OCI-LY1 (cell line): ENCODE results near the gene POLR3F.
A peak's percentile ranks its signal among the peaks of the same experiment; 100 is the strongest.
"Not testable (repeated sequence)": the region's sequence is repeated elsewhere in the genome, so short reads cannot be mapped to it uniquely, and the experiment has no call there.

ENCODE experiments used
- H2AFZ ChIP-seq: fragments of 200-600 bp; sonication (generic), shearing (Covaris generic); 2 replicates; pipeline ENCODE4 v1.6.0; 2014; ENCODE audit warnings: antibody characterized with exemption, mild to moderate bottlenecking, low read length
- H3F3A ChIP-seq: fragments of 200-600 bp; sonication (generic), shearing (Covaris generic); 2 replicates; pipeline ENCODE4 v1.6.0; 2014; ENCODE audit warnings: mild to moderate bottlenecking, antibody characterized with exemption, low read length, moderate library complexity; ENCODE audit not compliant: insufficient read depth
- H3K27ac ChIP-seq: fragments of 200-600 bp; sonication (generic); 2 replicates; pipeline ENCODE4 v1.5.1; 2014; ENCODE audit warnings: low read length, mixed run types, mild to moderate bottlenecking, low read depth; ENCODE audit not compliant: poor library complexity, severe bottlenecking
- H3K27me3 ChIP-seq: fragments of 200-600 bp; sonication (generic); 2 replicates; pipeline ENCODE4 v1.6.0; 2014; ENCODE audit warnings: antibody characterized with exemption, mild to moderate bottlenecking, low read length, moderate library complexity; ENCODE audit not compliant: insufficient read depth
- H3K36me3 ChIP-seq: fragments of 200-600 bp; sonication (generic); 2 replicates; pipeline ENCODE4 v1.6.1; 2014; ENCODE audit warnings: mild to moderate bottlenecking, antibody characterized with exemption, low read length, moderate library complexity, mixed read lengths; ENCODE audit not compliant: insufficient read depth
- H3K4me1 ChIP-seq: fragments of 200-600 bp; sonication (generic); 2 replicates; pipeline ENCODE4 v1.5.1; 2014; ENCODE audit warnings: mild to moderate bottlenecking, low read length, moderate library complexity; ENCODE audit not compliant: insufficient read depth, severe bottlenecking
- H3K4me2 ChIP-seq: fragments of 200-600 bp; sonication (generic), shearing (Covaris generic); 2 replicates; pipeline ENCODE4 v1.6.1; 2014; ENCODE audit warnings: low read length
- H3K4me3 ChIP-seq: fragments of 200-600 bp; sonication (generic); 2 replicates; pipeline ENCODE4 v1.5.1; 2014; ENCODE audit warnings: low read length, low read depth, mild to moderate bottlenecking, mixed read lengths; ENCODE audit not compliant: poor library complexity, severe bottlenecking
- H3K79me2 ChIP-seq: fragments of 200-600 bp; shearing (Covaris generic); 2 replicates; pipeline ENCODE4 v1.6.1; 2016; ENCODE audit warnings: mixed run types, low read length, mixed read lengths; ENCODE audit not compliant: insufficient read depth
- H3K9ac ChIP-seq: fragments of 200-600 bp; sonication (generic), shearing (Covaris generic); 2 replicates; pipeline ENCODE4 v1.6.1; 2014; ENCODE audit warnings: mild to moderate bottlenecking, low read length, mixed read lengths
- H3K9me2 ChIP-seq: fragments of 200-600 bp; sonication (generic), shearing (Covaris generic); 2 replicates; pipeline ENCODE4 v1.6.1; 2014; ENCODE audit warnings: low read depth, mild to moderate bottlenecking, low read length, mixed read lengths
- H3K9me3 ChIP-seq: fragments of 200-600 bp; shearing (Covaris generic); 2 replicates; pipeline ENCODE4 v1.6.1; 2014; ENCODE audit warnings: low read length, mixed read lengths
- H4K20me1 ChIP-seq: fragments of 200-600 bp; sonication (generic), shearing (Covaris generic); 2 replicates; pipeline ENCODE4 v1.6.0; 2016; ENCODE audit warnings: mild to moderate bottlenecking, low read length; ENCODE audit not compliant: insufficient read depth
- CTCF ChIP-seq: fragments of 200-600 bp; sonication (generic), shearing (Covaris generic); IDR thresholded peaks from 2 replicates; pipeline ENCODE4 v1.5.1; 2017; ENCODE audit warnings: mild to moderate bottlenecking, antibody characterized with exemption, low read length, moderate library complexity, mixed read lengths
- EZH2 ChIP-seq: fragments of 200-600 bp; sonication (generic), shearing (Covaris generic); IDR thresholded peaks from 2 replicates; pipeline ENCODE4 v1.8.0; 2017; ENCODE audit warnings: borderline replicate concordance, mixed run types, mild to moderate bottlenecking, antibody characterized with exemption, low read length, moderate library complexity, mixed read lengths

POLR3F gene

GRCh38 chr20:18496042-18496441 is 28.9 kb downstream of the POLR3F start:
- no peaks in the 10 kb centered on the region for H3K79me2 ChIP-seq
- no peaks in the 10 kb centered on the region for H3K9me2 ChIP-seq
- H4K20me1 ChIP-seq, result no peaks in the 10 kb centered on the region
- H3K36me3 ChIP-seq, result peaks cover 9% of the 10 kb centered on the region; the same call in 1 of the 2 replicates
- H3F3A ChIP-seq, result no peaks in the 10 kb centered on the region
- H3K9me3 ChIP-seq, result no peaks in the 10 kb centered on the region
- peak overlapping the region; percentile 77 for H3K4me2 ChIP-seq
- TF ChIP-seq EZH2, result no peak
- no peak for TF ChIP-seq CTCF
- peak overlapping the region; percentile 86 for H3K4me3 ChIP-seq
- peak overlapping the region; percentile 32; the same call in 1 of the 2 replicates for H2AFZ ChIP-seq
- H3K27ac ChIP-seq, result no peak overlapping the region
- peaks cover 15% of the 10 kb centered on the region for H3K4me1 ChIP-seq
- peak overlapping the region; percentile 82 for H3K9ac ChIP-seq
- no peaks in the 10 kb centered on the region for H3K27me3 ChIP-seq

GRCh38 chr20:18496740-18497592 is 29.8 kb downstream of the POLR3F start, which contains the start of gene RBBP9:
TSS of gene RBBP9 (minus strand) at chr20:18497225. CDS start at chr20:18497167, 58 bp downstream.
- H3K9me2 ChIP-seq, result no peaks in the 10 kb centered on the region
- no peaks in the 10 kb centered on the region for H3K79me2 ChIP-seq
- H3K4me1 ChIP-seq, result peaks cover 15% of the 10 kb centered on the region
- H4K20me1 ChIP-seq, result no peaks in the 10 kb centered on the region
- no peaks in the 10 kb centered on the region for H3F3A ChIP-seq
- H3K9me3 ChIP-seq, result no peaks in the 10 kb centered on the region
- H3K36me3 ChIP-seq, result peaks cover 9% of the 10 kb centered on the region; the same call in 1 of the 2 replicates
- peak within 1 kb of the TSS; percentile 27 for H3K27ac ChIP-seq
- H3K27me3 ChIP-seq, result no peaks in the 10 kb centered on the region
- H2AFZ ChIP-seq, result peak within 1 kb of the TSS; percentile 82
- TF ChIP-seq EZH2, result no peak
- H3K9ac ChIP-seq, result peak within 1 kb of the TSS; percentile 82
- H3K4me2 ChIP-seq, result peak within 1 kb of the TSS; percentile 77
- H3K4me3 ChIP-seq, result peak within 1 kb of the TSS; percentile 86

GRCh38 chr20:18497603-18498002 is 30.4 kb downstream of the POLR3F start:
- H3K9me2 ChIP-seq, result no peaks in the 10 kb centered on the region
- peaks cover 15% of the 10 kb centered on the region for H3K4me1 ChIP-seq
- no peaks in the 10 kb centered on the region for H3F3A ChIP-seq
- H3K4me3 ChIP-seq, result peak overlapping the region; percentile 86
- H3K79me2 ChIP-seq, result no peaks in the 10 kb centered on the region
- peak overlapping the region; percentile 82 for H2AFZ ChIP-seq
- TF ChIP-seq EZH2 (no peak), CTCF (no peak)
- H3K27ac ChIP-seq, result no peak overlapping the region
- peak overlapping the region; percentile 77 for H3K4me2 ChIP-seq
- H3K36me3 ChIP-seq, result peaks cover 9% of the 10 kb centered on the region; the same call in 1 of the 2 replicates
- peak overlapping the region; percentile 82; the same call in 1 of the 2 replicates for H3K9ac ChIP-seq
- H3K27me3 ChIP-seq, result no peaks in the 10 kb centered on the region
- no peaks in the 10 kb centered on the region for H4K20me1 ChIP-seq
- no peaks in the 10 kb centered on the region for H3K9me3 ChIP-seq

GRCh38 chr20:18501672-18502071 is 34.5 kb downstream of the POLR3F start:
- H3K4me3 ChIP-seq, H3K27me3 ChIP-seq, H3K9ac ChIP-seq, H3K4me1 ChIP-seq, H3K27ac ChIP-seq, H3K9me2 ChIP-seq, H3F3A ChIP-seq, H2AFZ ChIP-seq, H3K9me3 ChIP-seq, H4K20me1 ChIP-seq, H3K79me2 ChIP-seq, H3K4me2 ChIP-seq, H3K36me3 ChIP-seq: not testable (repeated sequence)
